HCT116 (cell line): Measurements from ENCODE around the gene REG3G. TPM values are rescaled to one million over a fixed set of nuclear protein-coding genes. Genes with fewer than 3 reads are reported as not detected.

ENCODE experiments used
- ATAC-seq: fragments of 200-7000 bp; cut with Tn5 transposase; 2 replicates; pipeline ENCODE4 v1.9.1; 2020; ENCODE audit warnings: mild to moderate bottlenecking, moderate library complexity
- BruUV-seq: library from RNA; stranded (reverse); fragments of 400-500 nt; replicated peaks from 2 replicates; lab custom pipeline; 2021; lab: Mats Ljungman, UMichigan
- CTCF ChIA-PET: fragments of 300-600 bp; sonication (Branson Sonifier 250); formaldehyde crosslinking; loops from one replicate; lab custom pipeline; 2021; ENCODE audit warnings: antibody characterized with exemption; lab: Charles Lee
- POLR2A ChIA-PET: fragments of 300-600, 350-600 bp; sonication (Branson Sonifier 250); formaldehyde crosslinking; loops from one replicate; lab custom pipeline; 2021; ENCODE audit warnings: antibody characterized with exemption; lab: Charles Lee
- RAD21 ChIA-PET, 2 experiments: fragments of 300-600 bp; sonication (Branson Sonifier 250); formaldehyde crosslinking; loops; one replicate each; lab custom pipeline; 2023; ENCODE audit warnings: low total read pairs in 2 of 2; ENCODE audit not compliant: uncharacterized antibody in 2 of 2, unreplicated experiment in 2 of 2, low non-redundant PET in 1 of 2; lab: Charles Lee
- DNase-seq: peaks from one replicate; pipeline ENCODE4 v3.0.0-alpha.2; 2010; ENCODE audit warnings: low read depth, low spot score
- H2AFZ ChIP-seq: fragments of 200-600 bp; shearing (Covaris generic), sonication (generic); 2 replicates; pipeline ENCODE4 v1.6.1; 2017; ENCODE audit warnings: low read depth, mixed run types, mixed read lengths, antibody characterized with exemption, low read length; ENCODE audit not compliant: poor library complexity, severe bottlenecking
- H3K27ac ChIP-seq: 2 replicates; pipeline ENCODE4 v1.5.1; 2012; ENCODE audit warnings: low read depth, low read length
- H3K27me3 ChIP-seq: fragments of 200-600 bp; sonication (generic); 2 replicates; pipeline ENCODE4 v1.6.1; 2016; ENCODE audit warnings: mixed run types, low read length, mixed read lengths; ENCODE audit not compliant: insufficient read depth
- H3K36me3 ChIP-seq, 2 experiments: fragments of 200-500 bp in 1 of 2; fragments of 200-600 bp in 1 of 2; sonication (Bioruptor generic) in 1 of 2; sonication (generic) in 1 of 2; 2 replicates each; pipeline versions ENCODE4 v1.5.1 to v1.6.1; 2014 to 2016; ENCODE audit warnings: low read length in 2 of 2, inconsistent platforms in 1 of 2, mixed read lengths in 1 of 2, mixed run types in 1 of 2; ENCODE audit not compliant: insufficient read depth in 2 of 2, control insufficient read depth in 1 of 2
- H3K4me1 ChIP-seq, 2 experiments: fragments of 200-600 bp in 1 of 2; sonication (generic) in 1 of 2; 2 replicates each; pipeline versions ENCODE4 v1.5.1 to v1.6.1; 2012 to 2017; ENCODE audit warnings: low read length in 2 of 2, inconsistent platforms in 1 of 2, mild to moderate bottlenecking in 1 of 2, mixed read lengths in 1 of 2, mixed run types in 1 of 2, moderate library complexity in 1 of 2; ENCODE audit not compliant: insufficient read depth in 2 of 2, control insufficient read depth in 1 of 2
- H3K4me2 ChIP-seq: fragments of 200-600 bp; sonication (generic); 2 replicates; pipeline ENCODE4 v1.6.1; 2017; ENCODE audit warnings: mixed run types, low read length, mixed read lengths
- H3K4me3 ChIP-seq, 2 experiments: fragments of 200-600 bp in 1 of 2; sonication (generic) in 1 of 2; replicated peaks in 1 of 2; 2 replicates each; pipeline ENCODE4 v1.5.1; 2011 to 2016; ENCODE audit warnings: low read length in 2 of 2, control low read depth in 1 of 2, low read depth in 1 of 2, mild to moderate bottlenecking in 1 of 2, mixed read lengths in 1 of 2, mixed run types in 1 of 2
- H3K79me2 ChIP-seq: fragments of 200-600 bp; sonication (generic); 2 replicates; pipeline ENCODE4 v1.6.1; 2017; ENCODE audit warnings: mild to moderate bottlenecking, mixed run types, low read length, moderate library complexity, mixed read lengths; ENCODE audit not compliant: insufficient read depth
- H3K9ac ChIP-seq: fragments of 200-600 bp; sonication (generic); 2 replicates; pipeline ENCODE4 v1.6.1; 2016; ENCODE audit warnings: low read length, mixed read lengths
- H3K9me2 ChIP-seq: fragments of 200-600 bp; sonication (generic), shearing (Covaris generic); 2 replicates; pipeline ENCODE4 v1.6.1; 2017; ENCODE audit warnings: mixed run types, mild to moderate bottlenecking, moderate library complexity; ENCODE audit not compliant: insufficient read depth
- H3K9me3 ChIP-seq, 2 experiments: fragments of 200-500 bp in 1 of 2; fragments of 200-600 bp in 1 of 2; sonication (Bioruptor generic) in 1 of 2; sonication (generic) in 1 of 2; 2 replicates each; pipeline ENCODE4 v1.6.1; 2014 to 2017; ENCODE audit warnings: low read length in 2 of 2, mixed read lengths in 2 of 2, inconsistent platforms in 1 of 2, low read depth in 1 of 2, mild to moderate bottlenecking in 1 of 2, mixed run types in 1 of 2, moderate library complexity in 1 of 2; ENCODE audit not compliant: control insufficient read depth in 1 of 2, insufficient read depth in 1 of 2
- H4K20me1 ChIP-seq: fragments of 200-600 bp; sonication (generic), shearing (Covaris generic); 2 replicates; pipeline ENCODE4 v1.6.1; 2017; ENCODE audit warnings: mixed run types, mild to moderate bottlenecking, moderate library complexity; ENCODE audit not compliant: insufficient read depth
- CEBPB ChIP-seq: IDR thresholded peaks from 2 replicates; pipeline ENCODE4 v1.6.1; 2012; ENCODE audit warnings: low read depth
- EGR1 ChIP-seq: IDR thresholded peaks from 2 replicates; pipeline ENCODE4 v1.6.1; 2012; ENCODE audit warnings: low read depth
- ELF1 ChIP-seq: IDR thresholded peaks from 2 replicates; pipeline ENCODE4 v1.6.1; 2012; ENCODE audit warnings: low read depth, borderline replicate concordance
- EZH2 ChIP-seq: fragments of 200-600 bp; sonication (generic); IDR thresholded peaks from 2 replicates; pipeline ENCODE4 v1.6.1; 2017; ENCODE audit warnings: antibody characterized with exemption, mixed run types
- EZH2phosphoT487 ChIP-seq: fragments of 200-600 bp; IDR thresholded peaks from 2 replicates; pipeline ENCODE4 v1.6.1; 2018; ENCODE audit warnings: antibody characterized with exemption, borderline replicate concordance
- FOSL1 ChIP-seq: IDR thresholded peaks from 2 replicates; pipeline ENCODE4 v1.6.1; 2012; ENCODE audit warnings: low read depth
- JUND ChIP-seq: IDR thresholded peaks from 2 replicates; pipeline ENCODE4 v1.6.1; 2012
- SP1 ChIP-seq: IDR thresholded peaks from 2 replicates; pipeline ENCODE4 v1.6.1; 2012; ENCODE audit warnings: low read depth
- SRF ChIP-seq: IDR thresholded peaks from 2 replicates; pipeline ENCODE4 v1.6.1; 2012; ENCODE audit warnings: low read depth
- TCF7L2 ChIP-seq: IDR thresholded peaks from 2 replicates; pipeline ENCODE4 v1.7.0; 2011; ENCODE audit warnings: borderline replicate concordance, inconsistent platforms; ENCODE audit not compliant: insufficient read depth, insufficient read length; ENCODE audit errors: extremely low read depth
- YY1 ChIP-seq: IDR thresholded peaks from 2 replicates; pipeline ENCODE4 v1.6.1; 2011; ENCODE audit warnings: low read length, low read depth, moderate library complexity, mild to moderate bottlenecking; ENCODE audit not compliant: insufficient replicate concordance; ENCODE audit errors: extremely low read depth
- ZNF274 ChIP-seq: fragments of 200-500 bp; sonication (Bioruptor generic); IDR thresholded peaks from 2 replicates; pipeline ENCODE4 v1.6.1; 2014; ENCODE audit warnings: mild to moderate bottlenecking, low read depth, low read length, inconsistent platforms
- intact Hi-C: fragments of 100-400 bp; cut with micrococcal nuclease; formaldehyde crosslinking; loops from 2 replicates; pipeline ENCODE4 v1.10.0; 2022
- total RNA-seq: library from RNA; stranded (reverse); gene quantifications from one replicate; pipeline ENCODE4 v1.2.1, GENCODE V29; 2021; ENCODE audit not compliant: unreplicated experiment
- TF ChIP-seq, protein P1 (sequence below): IDR thresholded peaks from 2 replicates; pipeline ENCODE4 v1.6.1; 2012
- TF ChIP-seq, protein P2 (sequence below): IDR thresholded peaks from 2 replicates; pipeline ENCODE4 v1.6.1; 2012; ENCODE audit warnings: low read depth

Gene REG3G
- total RNA-seq, 1 experiment from 2014 or later, result 0.86 TPM

DNA sequence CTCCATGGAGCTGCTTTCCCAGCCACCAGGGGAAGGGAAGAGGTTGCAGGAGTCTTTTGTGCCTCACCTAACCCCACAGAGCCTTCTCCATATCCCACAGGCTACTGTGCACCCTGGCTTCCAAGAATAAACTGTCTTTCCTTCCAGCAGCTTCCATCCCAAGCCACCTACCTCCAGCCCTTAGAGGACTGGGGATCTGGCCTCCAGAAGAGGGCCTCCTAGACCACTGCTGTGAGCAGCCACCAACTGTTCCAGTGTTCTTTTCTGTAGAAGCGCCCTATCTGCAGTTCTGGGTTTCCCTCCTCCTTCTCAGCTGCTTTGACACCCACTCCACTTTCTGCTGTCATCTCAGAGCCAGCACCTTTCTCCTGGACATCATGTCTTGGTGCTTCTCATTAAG lies 30.7 kb upstream of the REG3G start:
- H3K4me3 ChIP-seq, result no peak overlapping the region
- H3K9me3 ChIP-seq, result peaks cover 0 to 22% of the 10 kb centered on the region in 2 experiments; a peak in 2 of 4 replicates
- H3K4me2 ChIP-seq, result no peak overlapping the region
- intact Hi-C loops, result no loop called here
- no peaks in the 10 kb centered on the region for H3K27me3 ChIP-seq
- CTCF ChIA-PET, result no interaction called here
- no peaks in the 10 kb centered on the region for H4K20me1 ChIP-seq
- ATAC-seq (no peak), DNase-seq (no peak)
- RAD21 ChIA-PET, result no interaction called here
- no peaks in the 10 kb centered on the region for H3K36me3 ChIP-seq
- H3K9ac ChIP-seq, result no peak overlapping the region
- TF ChIP-seq ELF1 (no peak), ZNF274 (no peak), EZH2 (no peak), FOSL1 (no peak), JUND (no peak), CEBPB (no peak), EGR1 (no peak), YY1 (no peak), EZH2phosphoT487 (no peak), TCF7L2 (no peak), SRF (no peak), SP1 (no peak)
- TF ChIP-seq, protein P1, sequence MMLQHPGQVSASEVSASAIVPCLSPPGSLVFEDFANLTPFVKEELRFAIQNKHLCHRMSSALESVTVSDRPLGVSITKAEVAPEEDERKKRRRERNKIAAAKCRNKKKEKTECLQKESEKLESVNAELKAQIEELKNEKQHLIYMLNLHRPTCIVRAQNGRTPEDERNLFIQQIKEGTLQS, result no peak
- TF ChIP-seq, protein P2, sequence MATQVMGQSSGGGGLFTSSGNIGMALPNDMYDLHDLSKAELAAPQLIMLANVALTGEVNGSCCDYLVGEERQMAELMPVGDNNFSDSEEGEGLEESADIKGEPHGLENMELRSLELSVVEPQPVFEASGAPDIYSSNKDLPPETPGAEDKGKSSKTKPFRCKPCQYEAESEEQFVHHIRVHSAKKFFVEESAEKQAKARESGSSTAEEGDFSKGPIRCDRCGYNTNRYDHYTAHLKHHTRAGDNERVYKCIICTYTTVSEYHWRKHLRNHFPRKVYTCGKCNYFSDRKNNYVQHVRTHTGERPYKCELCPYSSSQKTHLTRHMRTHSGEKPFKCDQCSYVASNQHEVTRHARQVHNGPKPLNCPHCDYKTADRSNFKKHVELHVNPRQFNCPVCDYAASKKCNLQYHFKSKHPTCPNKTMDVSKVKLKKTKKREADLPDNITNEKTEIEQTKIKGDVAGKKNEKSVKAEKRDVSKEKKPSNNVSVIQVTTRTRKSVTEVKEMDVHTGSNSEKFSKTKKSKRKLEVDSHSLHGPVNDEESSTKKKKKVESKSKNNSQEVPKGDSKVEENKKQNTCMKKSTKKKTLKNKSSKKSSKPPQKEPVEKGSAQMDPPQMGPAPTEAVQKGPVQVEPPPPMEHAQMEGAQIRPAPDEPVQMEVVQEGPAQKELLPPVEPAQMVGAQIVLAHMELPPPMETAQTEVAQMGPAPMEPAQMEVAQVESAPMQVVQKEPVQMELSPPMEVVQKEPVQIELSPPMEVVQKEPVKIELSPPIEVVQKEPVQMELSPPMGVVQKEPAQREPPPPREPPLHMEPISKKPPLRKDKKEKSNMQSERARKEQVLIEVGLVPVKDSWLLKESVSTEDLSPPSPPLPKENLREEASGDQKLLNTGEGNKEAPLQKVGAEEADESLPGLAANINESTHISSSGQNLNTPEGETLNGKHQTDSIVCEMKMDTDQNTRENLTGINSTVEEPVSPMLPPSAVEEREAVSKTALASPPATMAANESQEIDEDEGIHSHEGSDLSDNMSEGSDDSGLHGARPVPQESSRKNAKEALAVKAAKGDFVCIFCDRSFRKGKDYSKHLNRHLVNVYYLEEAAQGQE, result no peak
- no TSS peak for BruUV-seq
- H2AFZ ChIP-seq, result no peak overlapping the region
- POLR2A ChIA-PET, result no interaction called here
- no peaks in the 10 kb centered on the region for H3K4me1 ChIP-seq
- no peaks in the 10 kb centered on the region for H3K9me2 ChIP-seq
- no peaks in the 10 kb centered on the region for H3K79me2 ChIP-seq
- no peak overlapping the region for H3K27ac ChIP-seq
